ENCODE data around the gene ZBTB16. TPM values are rescaled to one million over a fixed set of nuclear protein-coding genes. Genes with fewer than 3 reads are reported as not detected.

The ZBTB16 gene
- total and polyA plus RNA-seq, 12 donors, result 18.3 to 108 (median 54.6) TPM

- peaks cover 2 to 52% (median 46%) of the 10 kb centered on the region in 9 donors for H3K4me1 ChIP-seq
- intact Hi-C loops (cut with DNase I), result loop anchor here in 2 of 10 donors (5.0 kb wide), 2 partner anchors 32 to 37 kb away; no protein-coding TSS in a partner anchor
- no peak for DNase-seq
- H3K27me3 ChIP-seq, result no peaks in the 10 kb centered on the region
- H3K9me3 ChIP-seq, result no peaks in the 10 kb centered on the region
- WGBS, 2 donors, result 90 to 96% methylated on average over 9 of the region's 9 CpGs
- H3K36me3 ChIP-seq, result peaks cover 0 to 33% (median 0%) of the 10 kb centered on the region in 9 donors
- no peak overlapping the region for H3K4me3 ChIP-seq
- ATAC-seq, result no peak
- TF ChIP-seq CTCF (IDR thresholded peaks at IDR 0.05), result no peak
- H3K27ac ChIP-seq, result no peak overlapping the region
Observed at GRCh38 chr11:114209904-114210303, 150.4 kb downstream of the ZBTB16 start.

- Histone ChIP-seq H3K9me3 (no peaks in the 10 kb centered on the region), H3K4me3 (no peak overlapping the region), H3K4me1 (peaks cover 13 to 66% (median 51%) of the 10 kb centered on the region in 9 donors), H3K36me3 (peaks cover 0 to 23% (median 0%) of the 10 kb centered on the region in 9 donors), H3K27ac (no peak overlapping the region), H3K27me3 (no peaks in the 10 kb centered on the region)
- 77 to 85% methylated on average over 20 of the region's 20 CpGs for WGBS, 2 donors
- no peak for TF ChIP-seq CTCF (IDR thresholded peaks at IDR 0.05)
- ATAC-seq, result no peak
- intact Hi-C loops (cut with DNase I), result loop anchor here in 1 of 10 donors (5.0 kb wide), 1 partner anchor 36 kb away; no protein-coding TSS in a partner anchor
- no peak for DNase-seq
Observed at GRCh38 chr11:114211444-114212121, 152.1 kb downstream of the ZBTB16 start.

- WGBS, 2 donors, result 94% methylated on average over 2 of the region's 2 CpGs
- ATAC-seq (no peak), DNase-seq (no peak)
- Histone ChIP-seq H3K9me3 (no peaks in the 10 kb centered on the region), H3K27me3 (no peaks in the 10 kb centered on the region), H3K27ac (no peak overlapping the region), H3K4me3 (no peak overlapping the region), H3K36me3 (peaks cover 0 to 23% (median 0%) of the 10 kb centered on the region in 9 donors), H3K4me1 (peaks cover 24 to 77% (median 71%) of the 10 kb centered on the region in 9 donors)
- TF ChIP-seq CTCF (IDR thresholded peaks at IDR 0.05), result no peak
- intact Hi-C loops (cut with DNase I), result loop anchor here in 1 of 10 donors (5.0 kb wide), 1 partner anchor 34 kb away; no protein-coding TSS in a partner anchor
Observed at GRCh38 chr11:114213622-114214021, 154.1 kb downstream of the ZBTB16 start.

GRCh38 chr11:114215428-114215827 lies 155.9 kb downstream of the ZBTB16 start:
- DNase-seq (no peak), ATAC-seq (no peak)
- Histone ChIP-seq H3K4me1 (peaks cover 27 to 95% (median 84%) of the 10 kb centered on the region in 9 donors), H3K4me3 (no peak overlapping the region), H3K36me3 (peaks cover 0 to 11% (median 0%) of the 10 kb centered on the region in 9 donors), H3K27me3 (no peaks in the 10 kb centered on the region), H3K27ac (peak overlapping the region; percentile 1 to 82 (median 47)), H3K9me3 (no peaks in the 10 kb centered on the region)
- intact Hi-C loops (cut with DNase I), result no loop called here
- TF ChIP-seq CTCF (IDR thresholded peaks at IDR 0.05), result no peak
- WGBS, 2 donors, result 68 to 76% methylated on average over 3 of the region's 3 CpGs

Data from heart right ventricle (tissue), 16 donors.